GM23248 (cell line): ENCODE results near the gene RFNG.

Experiments used
- EZH2 ChIP-seq: fragments of 200-600 bp; sonication (generic); IDR thresholded peaks from 2 replicates; pipeline ENCODE4 v1.6.1; 2018; ENCODE audit warnings: antibody characterized with exemption, mild to moderate bottlenecking; ENCODE audit not compliant: insufficient read depth, poor library complexity, severe bottlenecking
- EZH2phosphoT487 ChIP-seq: fragments of 200-600 bp; sonication (generic); IDR thresholded peaks from 2 replicates; pipeline ENCODE4 v1.6.1; 2018; ENCODE audit warnings: antibody characterized with exemption, moderate library complexity, mild to moderate bottlenecking, low read depth; ENCODE audit not compliant: insufficient read depth

- TF ChIP-seq EZH2 = no peak
- no peak for TF ChIP-seq EZH2phosphoT487
Observed at GRCh38 chr17:82096709-82097183, 45.1 kb upstream of the RFNG start.
